ENCODE data around the gene IL1A. TPM values are rescaled to one million over a fixed set of nuclear protein-coding genes. Genes with fewer than 3 reads are reported as not detected.

The IL1A gene
- polyA plus RNA-seq, 3 donors = 0.06 to 0.09 TPM; not detected in 1

GRCh38 chr2:112773556-112773955, 10.7 kb downstream of the IL1A start:
- no peak for DNase-seq (ENCODE audit: extremely low read depth in 1 of 11, low read depth in 9 of 11, low spot score in 4 of 11)

- no peak for DNase-seq (ENCODE audit: extremely low read depth in 1 of 11, low read depth in 9 of 11, low spot score in 4 of 11)
Observed at GRCh38 chr2:112772911-112773475, 11.3 kb downstream of the IL1A start.

GRCh38 chr2:112772322-112772721, 12.0 kb downstream of the IL1A start:
- no peak for DNase-seq (ENCODE audit: extremely low read depth in 1 of 11, low read depth in 9 of 11, low spot score in 4 of 11)

- DNase-seq (ENCODE audit: extremely low read depth in 1 of 11, low read depth in 9 of 11, low spot score in 4 of 11) = no peak
Observed at GRCh38 chr2:112768432-112768831, 15.9 kb downstream of the IL1A start.

- no peak for DNase-seq (ENCODE audit: extremely low read depth in 1 of 11, low read depth in 9 of 11, low spot score in 4 of 11)
Observed at GRCh38 chr2:112767693-112768330, 16.5 kb downstream of the IL1A start.

GRCh38 chr2:112765251-112765650, 19.0 kb downstream of the IL1A start:
- DNase-seq (ENCODE audit: extremely low read depth in 1 of 11, low read depth in 9 of 11, low spot score in 4 of 11) = no peak

GRCh38 chr2:112764071-112765044, 19.9 kb downstream of the IL1A start, which contains the start of gene CKAP2L:
Gene CKAP2L (minus strand): TSS chr2:112764609. CDS start chr2:112764598, 11 bp downstream.
- DNase-seq (ENCODE audit: extremely low read depth in 1 of 11, low read depth in 9 of 11, low spot score in 4 of 11) = peak; percentile 85 to 98 (median 95)

- DNase-seq (ENCODE audit: extremely low read depth in 1 of 11, low read depth in 9 of 11, low spot score in 4 of 11) = no peak
Observed at GRCh38 chr2:112762276-112762675, 22.0 kb downstream of the IL1A start.

- DNase-seq (ENCODE audit: extremely low read depth in 1 of 11, low read depth in 9 of 11, low spot score in 4 of 11) = no peak
Observed at GRCh38 chr2:112760149-112760548, 24.1 kb downstream of the IL1A start.

GRCh38 chr2:112758711-112759110, 25.6 kb downstream of the IL1A start:
- DNase-seq (ENCODE audit: extremely low read depth in 1 of 11, low read depth in 9 of 11, low spot score in 4 of 11) = no peak

GRCh38 chr2:112757265-112757664, 27.0 kb downstream of the IL1A start:
- DNase-seq (ENCODE audit: extremely low read depth in 1 of 11, low read depth in 9 of 11, low spot score in 4 of 11) = no peak

GRCh38 chr2:112756207-112756606, 28.1 kb downstream of the IL1A start:
- DNase-seq (ENCODE audit: extremely low read depth in 1 of 11, low read depth in 9 of 11, low spot score in 4 of 11) = no peak

- no peak for DNase-seq (ENCODE audit: extremely low read depth in 1 of 11, low read depth in 9 of 11, low spot score in 4 of 11)
Observed at GRCh38 chr2:112755444-112755843, 28.8 kb downstream of the IL1A start.

GRCh38 chr2:112754564-112754963, 29.7 kb downstream of the IL1A start:
- no peak for DNase-seq (ENCODE audit: extremely low read depth in 1 of 11, low read depth in 9 of 11, low spot score in 4 of 11)

GRCh38 chr2:112752667-112753066, 31.6 kb downstream of the IL1A start:
- DNase-seq (ENCODE audit: extremely low read depth in 1 of 11, low read depth in 9 of 11, low spot score in 4 of 11) = no peak

- no peak for DNase-seq (ENCODE audit: extremely low read depth in 1 of 11, low read depth in 9 of 11, low spot score in 4 of 11)
Observed at GRCh38 chr2:112751451-112752197, 32.7 kb downstream of the IL1A start.

GRCh38 chr2:112750560-112750843, 33.8 kb downstream of the IL1A start:
- no peak for DNase-seq (ENCODE audit: extremely low read depth in 1 of 11, low read depth in 9 of 11, low spot score in 4 of 11)

GRCh38 chr2:112749755-112750559, 34.3 kb downstream of the IL1A start:
- peak in 8 of 11 donors; percentile 25 to 55 (median 43) for DNase-seq (ENCODE audit: extremely low read depth in 1 of 11, low read depth in 9 of 11, low spot score in 4 of 11)

- DNase-seq (ENCODE audit: extremely low read depth in 1 of 11, low read depth in 9 of 11, low spot score in 4 of 11) = no peak
Observed at GRCh38 chr2:112740527-112740926, 43.8 kb downstream of the IL1A start.
